ENCODE results near the gene DNAJC11.
"Not testable (repeated sequence)": the region's sequence is repeated elsewhere in the genome, so short reads cannot be mapped to it uniquely, and the experiment has no call there.

Gene DNAJC11

DNA sequence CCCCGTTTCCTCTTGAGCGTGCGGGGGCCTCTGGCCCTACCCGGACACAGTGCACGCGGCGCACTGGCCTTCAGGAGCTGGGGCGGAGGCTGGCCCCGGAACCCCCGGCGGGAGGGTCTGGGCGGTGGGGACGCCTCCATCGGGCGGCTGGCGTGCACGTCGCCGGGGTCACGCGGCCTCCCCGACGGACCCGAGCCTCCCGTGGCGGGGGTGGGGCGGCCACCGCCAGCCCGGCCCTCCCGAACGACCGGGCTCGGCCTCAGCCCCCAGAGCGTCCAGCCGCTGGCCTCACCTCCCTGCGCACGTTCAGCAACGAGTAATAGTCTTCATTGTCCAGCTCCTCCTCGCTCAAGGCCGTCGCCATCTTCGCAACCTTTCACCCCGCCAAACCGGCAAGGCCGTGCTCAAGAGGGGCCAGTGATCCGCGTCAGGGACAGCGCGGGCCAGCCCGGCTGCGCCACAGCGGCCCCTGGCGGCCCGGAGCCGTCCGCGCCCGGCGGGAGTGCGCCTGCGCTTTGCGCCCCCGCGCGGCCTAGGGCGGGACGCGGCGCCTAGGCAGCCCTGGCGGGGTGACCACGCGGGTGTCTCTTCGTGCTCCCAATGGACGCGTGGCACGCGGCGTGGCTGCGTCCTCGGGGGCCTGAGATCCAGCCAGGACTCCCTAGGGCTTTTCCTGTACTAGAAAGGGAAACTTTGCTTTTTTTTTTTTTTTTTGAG, at the start of gene DNAJC11:
DNAJC11 (minus strand) TSS at position 380 of the 717 bp plus-strand sequence; CDS start at position 364, 16 bp downstream.
- in situ Hi-C loops (cut with HindIII; ENCODE audit: low sequenced_read_pairs) = loop anchor here (25.0 kb wide), 2 partner anchors 186 to 511 kb away; no protein-coding TSS in a partner anchor

DNA sequence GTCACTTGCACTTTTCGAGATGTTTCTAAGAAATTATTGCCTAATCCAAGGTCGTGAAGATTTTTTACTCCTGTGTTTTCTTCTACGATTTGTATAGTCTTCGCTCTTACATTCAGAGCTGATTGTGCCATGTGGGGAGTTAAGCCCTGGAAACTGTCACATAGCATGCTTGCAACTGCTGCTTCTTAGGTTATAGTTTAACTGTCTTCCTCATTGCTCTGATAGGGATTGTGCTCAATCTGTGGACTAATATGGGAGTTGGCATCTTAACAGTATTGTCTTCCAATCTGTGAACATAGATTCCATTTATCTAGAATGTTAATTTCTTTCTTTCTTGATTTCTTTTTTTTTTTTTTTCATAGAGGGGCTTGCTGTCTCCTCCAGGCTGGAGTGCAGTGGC, 48.9 kb upstream of the DNAJC11 start:
- in situ Hi-C loops (cut with HindIII; ENCODE audit: low sequenced_read_pairs) = no loop called here

- in situ Hi-C loops (cut with HindIII; ENCODE audit: low sequenced_read_pairs) = no loop called here
Observed at GRCh38 chr1:6747674-6748073, 46.1 kb upstream of the DNAJC11 start.

GRCh38 chr1:6745073-6745472, 43.5 kb upstream of the DNAJC11 start:
- in situ Hi-C loops (cut with HindIII; ENCODE audit: low sequenced_read_pairs) = no loop called here

DNA sequence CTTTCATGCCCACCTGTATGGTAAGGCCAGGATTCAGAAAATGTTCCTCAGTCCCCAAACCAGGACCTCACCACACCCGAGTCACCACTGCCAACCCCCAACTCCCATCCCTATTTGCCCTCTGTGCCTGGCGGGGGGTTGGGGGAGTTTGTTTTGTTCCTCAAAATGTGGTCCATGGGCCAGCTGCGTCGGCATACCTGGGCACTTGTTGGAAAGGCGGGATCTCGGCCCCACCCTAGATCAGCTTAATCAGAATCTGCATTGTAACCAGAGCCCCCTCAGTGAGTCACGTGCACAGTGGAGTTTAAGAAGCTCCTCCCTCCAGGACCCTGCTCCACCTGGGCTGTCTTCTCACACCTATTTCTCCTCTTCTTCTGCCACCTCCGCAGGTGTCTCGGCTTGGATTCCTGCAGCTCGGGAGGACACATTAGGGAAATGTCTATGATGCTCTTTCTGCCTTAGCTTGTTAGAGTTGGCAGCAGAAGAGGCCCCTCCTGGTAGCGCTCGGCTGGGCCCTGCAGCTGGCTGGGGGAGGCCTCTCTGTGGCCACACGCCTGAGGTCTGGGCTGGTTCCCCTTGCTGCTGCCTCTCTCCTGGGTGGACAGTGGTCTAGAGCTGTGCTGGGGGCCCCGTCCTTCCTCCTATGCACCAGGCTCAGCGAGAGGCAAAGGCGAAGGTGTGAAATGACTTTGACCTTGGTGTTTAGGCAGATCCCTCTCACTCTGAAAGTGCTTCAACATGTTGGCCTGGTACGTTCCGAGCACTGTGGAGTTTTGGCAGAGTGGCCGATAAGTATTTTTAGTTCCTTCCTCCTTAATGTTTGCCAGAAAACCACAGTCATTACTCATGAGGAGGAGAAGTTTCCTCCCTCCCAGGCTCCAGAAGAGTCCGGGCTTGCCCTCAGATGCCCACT, 41.8 kb upstream of the DNAJC11 start:
- in situ Hi-C loops (cut with HindIII; ENCODE audit: low sequenced_read_pairs) = no loop called here

DNA sequence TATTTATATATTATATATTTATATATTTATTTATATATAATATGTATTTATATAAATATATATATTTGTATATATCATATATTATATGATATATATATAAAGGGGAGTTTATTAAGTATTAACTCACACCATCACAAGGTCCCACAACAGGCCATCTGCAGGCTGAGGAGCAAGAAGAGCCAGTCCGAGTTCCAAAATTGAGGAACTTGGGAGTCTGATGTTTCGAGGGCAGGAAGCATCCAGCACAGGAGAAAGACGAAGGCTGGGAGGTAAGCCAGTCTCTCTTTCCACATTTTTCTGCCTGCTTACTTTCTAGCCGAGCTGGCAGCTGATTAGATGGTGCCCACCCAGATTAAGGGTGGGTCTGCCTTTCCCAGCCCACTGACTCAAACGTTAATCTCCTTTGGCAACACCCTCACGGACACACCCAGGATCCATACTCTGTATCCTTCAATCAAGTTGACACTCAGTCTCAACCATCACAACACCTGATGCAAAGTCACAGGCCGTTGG, 41.1 kb upstream of the DNAJC11 start:
- in situ Hi-C loops (cut with HindIII; ENCODE audit: low sequenced_read_pairs) = not testable (repeated sequence)

GRCh38 chr1:6738987-6739676, 37.5 kb upstream of the DNAJC11 start:
- in situ Hi-C loops (cut with HindIII; ENCODE audit: low sequenced_read_pairs) = no loop called here

DNA sequence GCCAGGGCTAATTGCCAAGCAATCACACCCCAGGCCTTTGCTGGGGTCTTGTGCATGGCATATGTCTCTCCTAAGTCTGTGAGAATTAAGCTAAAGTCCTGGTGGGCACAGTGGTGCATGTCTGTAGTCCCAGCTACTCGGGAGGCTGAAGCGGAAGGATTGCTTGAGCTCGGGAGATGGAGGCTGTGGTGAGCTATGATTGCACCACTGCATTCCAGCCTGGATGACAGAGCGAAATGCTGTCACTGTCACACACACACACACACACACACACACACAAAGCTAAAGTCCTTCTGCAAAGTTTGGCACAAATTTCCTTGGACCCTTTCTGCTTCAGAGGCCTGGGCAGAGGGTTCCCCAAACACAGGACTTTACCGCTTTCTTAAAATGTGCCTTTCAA, 31.3 kb upstream of the DNAJC11 start:
- in situ Hi-C loops (cut with HindIII; ENCODE audit: low sequenced_read_pairs) = no loop called here

GRCh38 chr1:6731905-6732304, 30.3 kb upstream of the DNAJC11 start:
- in situ Hi-C loops (cut with HindIII; ENCODE audit: low sequenced_read_pairs) = no loop called here

DNA sequence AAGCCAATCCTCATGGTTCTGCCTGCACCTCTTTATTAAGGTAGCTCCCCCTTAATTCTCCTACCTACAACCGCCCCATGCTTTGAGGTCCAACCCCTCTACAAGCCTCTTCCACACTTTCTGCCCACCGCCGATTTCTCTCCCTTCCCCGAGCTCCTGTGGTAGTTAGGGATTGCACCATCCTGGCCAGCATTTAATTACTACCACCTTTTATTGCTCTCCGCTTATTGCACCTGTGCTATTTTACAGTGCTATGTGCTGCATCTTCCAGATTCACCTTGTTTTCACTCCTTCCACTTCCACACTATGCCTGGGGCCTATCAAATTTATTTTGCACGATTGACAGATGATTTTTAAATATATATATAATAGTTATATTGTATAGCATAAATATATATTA, 29.3 kb upstream of the DNAJC11 start:
- in situ Hi-C loops (cut with HindIII; ENCODE audit: low sequenced_read_pairs) = no loop called here

DNA sequence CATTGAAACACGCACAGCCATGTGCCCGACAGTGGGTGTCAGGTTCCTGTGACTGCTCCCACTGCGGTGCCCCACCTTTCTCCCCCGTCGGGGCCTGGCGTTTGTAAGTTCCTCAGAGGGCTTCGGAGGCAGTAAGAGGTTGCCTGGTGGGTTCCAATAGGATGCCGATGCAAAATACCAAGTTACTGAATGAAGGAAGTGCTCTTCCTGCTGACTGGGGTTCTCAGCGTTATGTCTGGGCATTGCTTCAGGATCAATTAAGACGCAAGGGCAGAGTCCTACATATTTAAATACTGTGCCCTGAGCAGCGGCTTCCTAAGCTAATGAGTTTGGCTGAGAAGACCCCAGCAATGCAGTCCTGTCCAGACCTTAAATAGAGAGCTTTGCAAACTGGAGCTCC, 28.9 kb upstream of the DNAJC11 start:
- in situ Hi-C loops (cut with HindIII; ENCODE audit: low sequenced_read_pairs) = no loop called here

- in situ Hi-C loops (cut with HindIII; ENCODE audit: low sequenced_read_pairs) = no loop called here
Observed at GRCh38 chr1:6727535-6727934, 25.9 kb upstream of the DNAJC11 start.

GRCh38 chr1:6726253-6726652, 24.6 kb upstream of the DNAJC11 start:
- in situ Hi-C loops (cut with HindIII; ENCODE audit: low sequenced_read_pairs) = no loop called here

- in situ Hi-C loops (cut with HindIII; ENCODE audit: low sequenced_read_pairs) = loop anchor here (25.0 kb wide), 2 partner anchors 163 to 488 kb away; no protein-coding TSS in a partner anchor
Observed at GRCh38 chr1:6724517-6725141, 23.0 kb upstream of the DNAJC11 start.

GRCh38 chr1:6723621-6724428, 22.2 kb upstream of the DNAJC11 start:
- in situ Hi-C loops (cut with HindIII; ENCODE audit: low sequenced_read_pairs) = loop anchor here (25.0 kb wide), 2 partner anchors 163 to 488 kb away; no protein-coding TSS in a partner anchor

GRCh38 chr1:6711174-6711573, 9.6 kb upstream of the DNAJC11 start:
- in situ Hi-C loops (cut with HindIII; ENCODE audit: low sequenced_read_pairs) = loop anchor here (25.0 kb wide), 2 partner anchors 176 to 501 kb away; no protein-coding TSS in a partner anchor

GRCh38 chr1:6704746-6705145, 3.1 kb upstream of the DNAJC11 start:
- in situ Hi-C loops (cut with HindIII; ENCODE audit: low sequenced_read_pairs) = loop anchor here (25.0 kb wide), 2 partner anchors 183 to 508 kb away; no protein-coding TSS in a partner anchor

GRCh38 chr1:6703016-6703415, 1.4 kb upstream of the DNAJC11 start:
- in situ Hi-C loops (cut with HindIII; ENCODE audit: low sequenced_read_pairs) = loop anchor here (25.0 kb wide), 2 partner anchors 184 to 509 kb away; no protein-coding TSS in a partner anchor

DNA sequence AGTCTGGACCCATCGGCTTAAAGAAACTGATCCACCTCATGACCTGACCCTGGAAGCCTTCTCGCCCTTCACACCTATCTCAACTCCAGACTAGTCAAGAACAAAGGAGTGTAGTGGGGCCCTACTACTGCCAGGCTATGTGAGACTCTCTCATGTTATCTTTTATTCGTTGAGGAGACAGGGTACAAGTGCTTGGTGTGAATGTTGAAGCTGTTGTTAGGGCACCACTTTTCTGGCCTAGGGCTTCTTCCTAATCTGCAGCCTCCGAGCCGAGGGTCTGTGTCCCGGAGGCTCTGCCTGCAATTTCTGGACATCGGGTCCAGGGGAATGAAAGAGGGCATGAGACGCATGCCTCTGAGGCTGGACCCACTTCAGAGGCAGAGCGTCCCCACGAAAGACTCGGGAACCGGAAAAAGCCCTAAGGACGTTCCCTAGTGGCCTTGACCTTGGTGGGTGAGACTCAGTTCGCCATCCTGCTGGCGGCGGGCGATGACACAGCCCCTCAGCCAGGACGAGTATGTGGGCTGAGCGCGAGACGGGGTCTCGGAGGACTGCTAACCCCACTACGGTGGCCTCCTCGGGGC, 671 bp downstream of the DNAJC11 start:
- in situ Hi-C loops (cut with HindIII; ENCODE audit: low sequenced_read_pairs) = loop anchor here (25.0 kb wide), 2 partner anchors 186 to 511 kb away; no protein-coding TSS in a partner anchor

Measured in DLD1 (cell line).